Keratinocyte (primary cell): ENCODE results near the gene MAPKAPK5. TPM values are rescaled to one million over a fixed set of nuclear protein-coding genes. Genes with fewer than 3 reads are reported as not detected.

Source experiments
- DNase-seq: peaks from one replicate; pipeline ENCODE4 v3.0.0-alpha.2; 2011; ENCODE audit warnings: low read depth, missing footprints, low spot score
- FAIRE-seq: peaks from 2 replicates; lab custom pipeline; 2011; peaks lifted over from hg19 to GRCh38; lab: Jason Lieb, UNC
- H2AFZ ChIP-seq: 2 replicates; pipeline ENCODE4 v1.6.0; 2012; ENCODE audit warnings: low read length, control low read depth, inconsistent platforms; ENCODE audit not compliant: control insufficient read depth
- H3K27ac ChIP-seq: 2 replicates; pipeline ENCODE4 v1.5.1; 2011; ENCODE audit warnings: low read length; ENCODE audit not compliant: control insufficient read depth, insufficient read depth
- H3K27me3 ChIP-seq: 3 replicates; pipeline ENCODE4 v1.6.0; 2011; ENCODE audit warnings: low read length; ENCODE audit not compliant: control insufficient read depth, insufficient read depth; ENCODE audit errors: extremely low read depth
- H3K36me3 ChIP-seq, 2 experiments: 2 replicates in 1 of 2; 3 replicates in 1 of 2; pipeline ENCODE4 v1.5.1; 2011; ENCODE audit warnings: low read length in 2 of 2, mild to moderate bottlenecking in 1 of 2; ENCODE audit not compliant: control insufficient read depth in 2 of 2, insufficient read depth in 2 of 2; ENCODE audit errors: extremely low read depth in 1 of 2
- H3K4me1 ChIP-seq: 3 replicates; pipeline ENCODE4 v1.5.1; 2011; ENCODE audit warnings: low read length; ENCODE audit not compliant: control insufficient read depth, insufficient read depth; ENCODE audit errors: extremely low read depth
- H3K4me2 ChIP-seq: 3 replicates; pipeline ENCODE4 v1.6.0; 2011; ENCODE audit warnings: low read depth, low read length; ENCODE audit not compliant: control insufficient read depth, insufficient read depth; ENCODE audit errors: extremely low read depth
- H3K4me3 ChIP-seq, 3 experiments: fragments of 200-600 bp in 1 of 3; sonication (generic) in 1 of 3; 2 replicates in 2 of 3; 3 replicates in 1 of 3; pipeline ENCODE4 v1.5.1; 2011 to 2016; ENCODE audit warnings: low read length in 3 of 3, mild to moderate bottlenecking in 3 of 3, control low read depth in 2 of 3, inconsistent platforms in 1 of 3, low read depth in 1 of 3, mixed read lengths in 1 of 3, mixed run types in 1 of 3, moderate library complexity in 1 of 3; ENCODE audit not compliant: control insufficient read depth in 2 of 3, insufficient read depth in 2 of 3; ENCODE audit errors: extremely low read depth in 1 of 3
- H3K79me2 ChIP-seq: 2 replicates; pipeline ENCODE4 v1.6.0; 2012; ENCODE audit warnings: low read length; ENCODE audit not compliant: control insufficient read depth, insufficient read depth
- H3K9ac ChIP-seq: 3 replicates; pipeline ENCODE4 v1.6.0; 2011; ENCODE audit warnings: low read length; ENCODE audit not compliant: control insufficient read depth, insufficient read depth; ENCODE audit errors: extremely low read depth
- H3K9me1 ChIP-seq: 3 replicates; pipeline ENCODE4 v1.6.0; 2011; ENCODE audit warnings: low read length; ENCODE audit not compliant: control insufficient read depth, insufficient read depth; ENCODE audit errors: extremely low read depth
- H3K9me3 ChIP-seq: 2 replicates; pipeline ENCODE4 v1.5.1; 2012; ENCODE audit warnings: low read depth, low read length; ENCODE audit not compliant: control insufficient read depth
- H4K20me1 ChIP-seq: 3 replicates; pipeline ENCODE4 v1.6.0; 2011; ENCODE audit warnings: low read length; ENCODE audit not compliant: control insufficient read depth, insufficient read depth; ENCODE audit errors: extremely low read depth
- CTCF ChIP-seq, 3 experiments: IDR thresholded peaks in 1 of 3; conservative IDR thresholded peaks in 1 of 3; optimal IDR thresholded peaks in 1 of 3; 2 replicates in 2 of 3; 3 replicates in 1 of 3; pipeline versions ENCODE3 to v1.5.1; 2011; ENCODE audit warnings: low read length in 3 of 3, mild to moderate bottlenecking in 3 of 3, moderate library complexity in 2 of 3, control low read depth in 1 of 3, inconsistent platforms in 1 of 3; ENCODE audit not compliant: insufficient read depth in 2 of 3; ENCODE audit errors: extremely low read depth in 1 of 3
- EZH2 ChIP-seq: IDR thresholded peaks from one replicate; pipeline ENCODE4 v1.6.1; 2012; ENCODE audit warnings: inconsistent platforms, mild to moderate bottlenecking, low read length, moderate library complexity
- dilution Hi-C: fragments of 300-500 bp; cut with MboI; formaldehyde crosslinking; loops from one replicate; pipeline ENCODE4 v1.7.0; 2020; ENCODE audit warnings: low sequenced_read_pairs; ENCODE audit not compliant: extremely low pct_ligation_motif_present
- polyA plus RNA-seq, 5 experiments: library from polyadenylated mRNA; depleted of rRNA in 3 of 5; stranded (reverse) in 3 of 5; stranded (forward) in 1 of 5; unstranded in 1 of 5; fragments of >200 nt; gene quantifications; 1 replicate in 1 of 5; 2 replicates in 3 of 5; 3 replicates in 1 of 5; pipeline versions ENCODE4 v1.2.1 to v1.2.3, GENCODE V29; 2011 to 2012; ENCODE audit warnings: missing spikeins in 2 of 5, low read depth in 1 of 5, low replicate concordance in 1 of 5

MAPKAPK5 gene
- polyA plus RNA-seq, 1 donor (not counting 4 experiments of a cell fraction or from before 2014, with no cell fraction given), result 39.1 TPM

DNA sequence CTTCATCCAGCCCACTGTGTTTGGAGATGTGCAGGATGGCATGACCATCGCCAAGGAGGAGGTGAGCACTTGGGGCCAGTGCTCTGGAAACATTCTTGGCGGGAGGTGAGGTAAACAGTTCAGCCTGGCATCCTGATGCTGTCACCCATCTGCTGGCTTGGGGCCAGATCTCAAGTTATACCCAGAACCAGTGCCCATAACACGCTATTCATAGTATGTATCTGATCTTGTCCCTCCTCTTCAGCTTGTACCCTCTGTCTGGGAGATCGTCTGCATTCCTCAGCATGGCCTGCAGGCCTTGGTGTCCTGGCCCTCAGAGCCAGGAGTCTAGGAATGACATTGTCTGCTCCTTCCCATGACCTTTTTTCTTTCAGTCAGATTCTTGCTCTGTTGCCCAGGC lies 43.8 kb upstream of the MAPKAPK5 start:
- no peak overlapping the region for H3K4me3 ChIP-seq
- H3K9me3 ChIP-seq, result no peaks in the 10 kb centered on the region
- H3K4me2 ChIP-seq, result no peak overlapping the region
- H4K20me1 ChIP-seq, result no peaks in the 10 kb centered on the region
- H3K4me1 ChIP-seq, result no peaks in the 10 kb centered on the region
- TF ChIP-seq EZH2, result no peak
- TF ChIP-seq CTCF (optimal IDR thresholded peaks at IDR 0.05 in 1 of 3, IDR thresholded peaks at IDR 0.05 in 1 of 3, conservative IDR thresholded peaks at IDR 0.05 in 1 of 3; ENCODE audit: extremely low read depth in 1 of 3, insufficient read depth in 2 of 3, low read length in 3 of 3), result no peak
- H3K27ac ChIP-seq, result no peak overlapping the region
- DNase-seq, result no peak
- H3K36me3 ChIP-seq, result peaks cover 7 to 8% of the 10 kb centered on the region in 2 experiments
- H3K79me2 ChIP-seq, result no peaks in the 10 kb centered on the region
- H2AFZ ChIP-seq, result no peak overlapping the region
- no peak for FAIRE-seq
- dilution Hi-C loops, result no loop called here
- H3K27me3 ChIP-seq, result no peaks in the 10 kb centered on the region
- no peaks in the 10 kb centered on the region for H3K9me1 ChIP-seq
- no peak overlapping the region for H3K9ac ChIP-seq

DNA sequence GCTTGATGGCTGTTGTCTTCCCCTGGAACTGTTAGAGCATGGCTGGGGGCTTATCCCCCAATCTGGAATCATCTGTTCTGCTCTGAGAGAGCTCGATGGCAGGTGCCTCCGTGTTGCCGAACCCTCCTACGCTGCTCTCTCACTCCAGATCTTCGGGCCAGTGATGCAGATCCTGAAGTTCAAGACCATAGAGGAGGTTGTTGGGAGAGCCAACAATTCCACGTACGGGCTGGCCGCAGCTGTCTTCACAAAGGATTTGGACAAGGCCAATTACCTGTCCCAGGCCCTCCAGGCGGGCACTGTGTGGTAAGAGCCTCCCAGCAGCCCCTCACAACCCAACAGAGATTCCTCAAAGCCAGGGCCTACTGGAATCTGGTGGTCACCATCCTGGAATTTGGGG lies 42.3 kb upstream of the MAPKAPK5 start:
- DNase-seq, result no peak
- Histone ChIP-seq H3K4me3 (no peak overlapping the region), H3K27me3 (no peaks in the 10 kb centered on the region), H3K9me1 (no peaks in the 10 kb centered on the region), H3K9ac (no peak overlapping the region), H2AFZ (no peak overlapping the region), H3K4me2 (no peak overlapping the region), H3K27ac (no peak overlapping the region), H4K20me1 (no peaks in the 10 kb centered on the region), H3K4me1 (no peaks in the 10 kb centered on the region), H3K9me3 (no peaks in the 10 kb centered on the region), H3K79me2 (no peaks in the 10 kb centered on the region), H3K36me3 (peaks cover 7 to 8% of the 10 kb centered on the region in 2 experiments)
- no peak for FAIRE-seq
- TF ChIP-seq CTCF (optimal IDR thresholded peaks at IDR 0.05 in 1 of 3, IDR thresholded peaks at IDR 0.05 in 1 of 3, conservative IDR thresholded peaks at IDR 0.05 in 1 of 3; ENCODE audit: extremely low read depth in 1 of 3, insufficient read depth in 2 of 3, low read length in 3 of 3) (no peak), EZH2 (no peak)
- dilution Hi-C loops, result no loop called here
